Activated naive CD4-positive, alpha-beta T cell treated with anti-CD3 and anti-CD28 coated beads, Interleukin-2, amount 50 U/mL, for 16 hours (primary cell): ENCODE measurements around the gene LEUTX.
"Not testable (repeated sequence)": the region's sequence is repeated elsewhere in the genome, so short reads cannot be mapped to it uniquely, and the experiment has no call there.

Source experiments
- DNase-seq: peaks from one replicate; pipeline ENCODE4 v3.0.0-alpha.2; 2020

The LEUTX gene

GRCh38 chr19:39778763-39779162 lies at the start of gene LEUTX:
Gene LEUTX (plus strand): TSS chr19:39778854. CDS start chr19:39778921, 67 bp downstream.
- DNase-seq = no peak

- DNase-seq = no peak
These were observed 49.1 kb upstream of the LEUTX start for GRCh38 chr19:39729594-39729993.

- DNase-seq = no peak
These were observed 47.0 kb upstream of the LEUTX start for GRCh38 chr19:39731685-39732084.

- DNase-seq = no peak
These were observed 44.8 kb upstream of the LEUTX start for GRCh38 chr19:39733841-39734240.

GRCh38 chr19:39735688-39736087 lies 43.0 kb upstream of the LEUTX start:
- DNase-seq = no peak

GRCh38 chr19:39736088-39736487 lies 42.6 kb upstream of the LEUTX start:
- no peak for DNase-seq

GRCh38 chr19:39737351-39737750 lies 41.3 kb upstream of the LEUTX start:
- no peak for DNase-seq

- no peak for DNase-seq
These were observed 40.8 kb upstream of the LEUTX start, which contains the start of gene CLC for GRCh38 chr19:39737891-39738290. Gene CLC (minus strand): TSS chr19:39738029. CDS start chr19:39737952, 77 bp downstream.

- no peak for DNase-seq
These were observed 39.8 kb upstream of the LEUTX start for GRCh38 chr19:39738814-39739213.

- DNase-seq = peak; percentile 25
These were observed 38.3 kb upstream of the LEUTX start for GRCh38 chr19:39740395-39740794.

- no peak for DNase-seq
These were observed 33.0 kb upstream of the LEUTX start for GRCh38 chr19:39745643-39746042.

- DNase-seq = no peak
These were observed 31.7 kb upstream of the LEUTX start for GRCh38 chr19:39746836-39747529.

GRCh38 chr19:39749981-39750380 lies 28.7 kb upstream of the LEUTX start:
- DNase-seq = no peak

GRCh38 chr19:39752390-39752789 lies 26.3 kb upstream of the LEUTX start:
- no peak for DNase-seq

GRCh38 chr19:39752795-39753194 lies 25.9 kb upstream of the LEUTX start:
- no peak for DNase-seq

- no peak for DNase-seq
These were observed 24.1 kb upstream of the LEUTX start for GRCh38 chr19:39754544-39754943.

- DNase-seq = no peak
These were observed 23.7 kb upstream of the LEUTX start for GRCh38 chr19:39754971-39755370.

- no peak for DNase-seq
These were observed 19.0 kb upstream of the LEUTX start for GRCh38 chr19:39759457-39760184.

- DNase-seq = not testable (repeated sequence)
These were observed 16.8 kb upstream of the LEUTX start for GRCh38 chr19:39761851-39762250.

- DNase-seq = peak; percentile 31
These were observed 13.3 kb upstream of the LEUTX start for GRCh38 chr19:39765091-39766076.

- DNase-seq = no peak
These were observed 10.3 kb upstream of the LEUTX start for GRCh38 chr19:39768334-39768733.

- DNase-seq = no peak
These were observed 9.9 kb upstream of the LEUTX start for GRCh38 chr19:39768786-39769185.

GRCh38 chr19:39780894-39781293 lies 2.2 kb downstream of the LEUTX start:
- DNase-seq = no peak
